ENCODE results near the gene HOXA3. TPM values are rescaled to one million over a fixed set of nuclear protein-coding genes. Genes with fewer than 3 reads are reported as not detected.

HOXA3 gene
- total RNA-seq, 1 donor from 2014 or later = not detected

DNA sequence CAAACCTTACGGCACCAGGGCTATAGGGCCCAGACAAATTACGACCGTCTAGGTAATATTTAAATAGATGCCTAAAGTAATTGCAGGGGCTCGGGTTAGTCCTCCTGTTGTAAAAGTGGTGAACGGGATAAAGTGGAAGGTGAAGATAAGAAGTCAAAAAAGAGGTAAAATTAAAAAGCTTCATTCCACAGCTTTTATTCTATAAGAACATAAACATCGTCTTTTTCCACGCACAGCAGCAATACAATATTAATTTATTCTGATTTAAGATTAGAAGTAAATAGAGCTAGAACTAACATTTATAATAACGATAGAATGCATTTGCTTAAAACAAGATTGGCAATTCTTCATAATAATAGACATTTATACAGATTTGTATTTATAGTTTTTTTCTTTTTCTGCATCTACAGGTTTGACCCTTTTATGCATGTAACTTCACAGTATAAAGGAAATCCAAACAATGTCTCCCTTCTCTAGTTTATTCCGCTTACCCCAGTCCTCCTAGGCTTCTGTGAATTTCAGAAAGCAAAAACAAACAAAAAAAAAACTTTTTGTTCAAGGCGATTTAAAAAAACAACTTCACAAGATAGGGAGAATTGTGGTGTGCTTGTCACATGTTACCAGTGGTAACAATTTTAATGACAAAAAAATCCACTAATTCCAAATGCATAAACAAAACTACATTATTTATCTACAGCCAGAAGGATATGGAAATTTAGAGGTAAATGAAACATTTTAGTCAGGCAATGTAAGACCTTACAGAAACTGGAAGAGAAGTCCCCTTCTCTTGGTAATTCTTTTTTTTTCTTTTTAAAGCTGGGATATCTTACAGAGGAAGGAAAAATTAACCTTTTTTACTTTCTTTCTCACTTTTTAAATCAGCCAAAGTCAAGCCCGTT is 18.3 kb upstream of the HOXA3 start:
- Mint-ChIP-seq H3K4me1 (ENCODE audit: low read depth, unreplicated experiment) (peaks cover under 1% of the 10 kb centered on the region), H3K9me3 (ENCODE audit: unreplicated experiment) (peaks cover 17% of the 10 kb centered on the region), H3K36me3 (ENCODE audit: unreplicated experiment) (peaks cover 4% of the 10 kb centered on the region), H3K4me3 (ENCODE audit: unreplicated experiment) (no peak overlapping the region), H3K27me3 (ENCODE audit: unreplicated experiment) (peaks cover 41% of the 10 kb centered on the region), H3K27ac (ENCODE audit: unreplicated experiment) (no peak overlapping the region)
- DNase-seq = no peak
- TF ChIP-seq, protein P1, sequence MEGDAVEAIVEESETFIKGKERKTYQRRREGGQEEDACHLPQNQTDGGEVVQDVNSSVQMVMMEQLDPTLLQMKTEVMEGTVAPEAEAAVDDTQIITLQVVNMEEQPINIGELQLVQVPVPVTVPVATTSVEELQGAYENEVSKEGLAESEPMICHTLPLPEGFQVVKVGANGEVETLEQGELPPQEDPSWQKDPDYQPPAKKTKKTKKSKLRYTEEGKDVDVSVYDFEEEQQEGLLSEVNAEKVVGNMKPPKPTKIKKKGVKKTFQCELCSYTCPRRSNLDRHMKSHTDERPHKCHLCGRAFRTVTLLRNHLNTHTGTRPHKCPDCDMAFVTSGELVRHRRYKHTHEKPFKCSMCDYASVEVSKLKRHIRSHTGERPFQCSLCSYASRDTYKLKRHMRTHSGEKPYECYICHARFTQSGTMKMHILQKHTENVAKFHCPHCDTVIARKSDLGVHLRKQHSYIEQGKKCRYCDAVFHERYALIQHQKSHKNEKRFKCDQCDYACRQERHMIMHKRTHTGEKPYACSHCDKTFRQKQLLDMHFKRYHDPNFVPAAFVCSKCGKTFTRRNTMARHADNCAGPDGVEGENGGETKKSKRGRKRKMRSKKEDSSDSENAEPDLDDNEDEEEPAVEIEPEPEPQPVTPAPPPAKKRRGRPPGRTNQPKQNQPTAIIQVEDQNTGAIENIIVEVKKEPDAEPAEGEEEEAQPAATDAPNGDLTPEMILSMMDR (IDR thresholded peaks at IDR 0.05; ENCODE audit: partially characterized antibody, unreplicated experiment) = no peak

DNA sequence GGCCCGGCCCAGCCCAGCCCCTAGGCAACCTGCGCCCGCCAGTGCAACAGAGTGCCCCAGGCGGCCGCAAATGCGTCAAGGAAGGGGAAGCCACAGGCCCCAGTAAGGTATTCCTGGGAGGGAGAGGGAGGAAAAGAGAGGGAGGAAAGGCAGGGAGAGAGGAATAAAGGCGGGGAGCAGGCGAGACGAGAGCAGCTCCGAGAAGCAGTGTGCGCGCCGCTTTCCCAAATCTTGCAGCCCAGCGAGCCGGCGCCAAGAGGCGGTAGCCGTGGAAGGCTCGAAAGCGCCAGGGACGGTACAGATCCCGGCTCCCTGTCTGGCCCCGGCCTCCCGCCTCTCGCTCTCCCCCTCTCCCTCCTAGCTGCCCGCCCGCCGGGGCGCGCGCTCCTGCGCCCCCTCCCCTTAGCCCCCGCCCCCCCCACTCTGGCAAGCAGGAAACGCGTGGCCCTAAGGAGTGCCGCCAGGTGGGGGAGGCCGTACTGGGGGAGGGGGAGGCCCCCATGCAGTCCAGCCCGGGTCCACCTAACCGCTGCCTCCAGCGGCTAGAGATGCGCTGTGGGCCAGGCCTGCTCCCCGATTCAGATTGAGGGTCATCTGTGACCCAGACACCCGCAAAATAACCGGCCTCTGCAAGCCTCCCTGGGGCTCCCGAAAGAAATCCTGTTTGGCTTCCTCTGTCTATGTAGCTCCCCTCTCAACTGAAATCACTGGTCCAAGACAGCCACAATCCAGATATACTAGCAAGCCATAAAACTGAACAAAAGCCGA is 17.5 kb upstream of the HOXA3 start:
- Mint-ChIP-seq H3K27me3 (ENCODE audit: unreplicated experiment) (peaks cover 37% of the 10 kb centered on the region), H3K4me1 (ENCODE audit: low read depth, unreplicated experiment) (peaks cover 2% of the 10 kb centered on the region), H3K36me3 (ENCODE audit: unreplicated experiment) (peaks cover 4% of the 10 kb centered on the region), H3K4me3 (ENCODE audit: unreplicated experiment) (no peak overlapping the region), H3K27ac (ENCODE audit: unreplicated experiment) (no peak overlapping the region), H3K9me3 (ENCODE audit: unreplicated experiment) (peaks cover 18% of the 10 kb centered on the region)
- DNase-seq = peak; percentile 46
- TF ChIP-seq, protein P1 (IDR thresholded peaks at IDR 0.05; ENCODE audit: partially characterized antibody, unreplicated experiment) = no peak

DNA sequence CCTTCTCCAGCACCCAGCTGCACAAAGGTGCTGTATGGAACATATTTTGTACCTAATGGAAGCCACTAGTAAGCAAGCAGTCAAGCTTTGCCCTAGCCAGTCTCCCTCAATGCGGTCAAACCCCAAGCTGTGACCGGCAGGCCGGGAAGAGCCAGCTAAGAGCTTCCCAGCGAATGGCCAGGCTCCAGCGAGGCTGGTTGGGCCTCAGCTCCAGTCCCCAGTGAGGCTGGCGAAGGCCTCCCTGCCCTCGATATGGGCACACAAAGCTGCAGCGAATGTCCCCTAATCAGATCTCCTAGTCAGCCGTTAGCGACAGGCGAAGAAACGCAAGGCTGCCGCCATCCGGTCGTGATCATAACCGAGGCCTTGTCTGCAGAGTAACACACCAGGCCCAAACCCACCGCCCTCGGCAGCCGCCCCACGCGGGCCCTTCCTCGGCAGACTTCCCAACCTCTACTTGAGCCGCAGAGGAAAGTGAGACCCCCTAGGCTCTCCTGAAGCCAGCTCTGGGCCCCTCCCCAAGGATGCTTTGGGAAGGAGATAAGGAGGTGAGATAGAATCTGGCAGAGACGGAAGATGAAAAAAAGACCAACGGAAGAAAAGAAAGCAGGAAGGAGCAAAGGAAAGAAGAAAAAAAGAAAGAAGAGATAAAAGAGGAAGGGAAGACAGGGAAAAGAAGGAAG is 16.0 kb upstream of the HOXA3 start:
- peak; percentile 48 for DNase-seq
- TF ChIP-seq, protein P1 (IDR thresholded peaks at IDR 0.05; ENCODE audit: partially characterized antibody, unreplicated experiment) = no peak
- H3K27me3 Mint-ChIP-seq (ENCODE audit: unreplicated experiment) = peaks cover 49% of the 10 kb centered on the region
- H3K36me3 Mint-ChIP-seq (ENCODE audit: unreplicated experiment) = peaks cover 4% of the 10 kb centered on the region
- peaks cover 2% of the 10 kb centered on the region for H3K4me1 Mint-ChIP-seq (ENCODE audit: low read depth, unreplicated experiment)
- peak overlapping the region; percentile 5 for H3K4me3 Mint-ChIP-seq (ENCODE audit: unreplicated experiment)
- H3K9me3 Mint-ChIP-seq (ENCODE audit: unreplicated experiment) = peaks cover 20% of the 10 kb centered on the region
- H3K27ac Mint-ChIP-seq (ENCODE audit: unreplicated experiment) = no peak overlapping the region

DNA sequence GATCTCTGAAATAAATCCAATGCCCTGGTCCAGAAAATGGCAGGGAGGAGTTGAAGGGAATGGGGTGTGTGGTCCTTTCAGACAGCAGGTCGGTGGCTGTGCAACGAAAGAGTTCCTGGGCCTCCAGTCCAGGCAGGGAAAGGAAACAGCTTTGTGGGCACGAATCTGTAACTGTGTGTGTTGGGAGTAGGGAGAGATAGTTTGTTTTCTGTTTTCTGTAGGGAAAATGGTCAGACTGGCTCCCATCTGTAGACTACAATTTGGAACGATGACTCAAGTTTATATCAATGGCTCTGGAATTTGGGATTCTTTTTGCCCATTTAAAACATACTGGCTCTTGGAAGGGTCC is 15.5 kb upstream of the HOXA3 start:
- no peak overlapping the region for H3K4me3 Mint-ChIP-seq (ENCODE audit: unreplicated experiment)
- H3K36me3 Mint-ChIP-seq (ENCODE audit: unreplicated experiment) = peaks cover 4% of the 10 kb centered on the region
- H3K4me1 Mint-ChIP-seq (ENCODE audit: low read depth, unreplicated experiment) = peaks cover 2% of the 10 kb centered on the region

More for the DNA sequence above, 15.5 kb upstream of the HOXA3 start:
- Mint-ChIP-seq H3K9me3 (ENCODE audit: unreplicated experiment) (peaks cover 20% of the 10 kb centered on the region), H3K27me3 (ENCODE audit: unreplicated experiment) (peaks cover 51% of the 10 kb centered on the region), H3K27ac (ENCODE audit: unreplicated experiment) (no peak overlapping the region)
- TF ChIP-seq, protein P1 (IDR thresholded peaks at IDR 0.05; ENCODE audit: partially characterized antibody, unreplicated experiment) = no peak
- peak; percentile 8 for DNase-seq
